SK-N-SH treated with all-trans-retinoic acid at 6 μM for 48 hours (cell line): ENCODE results near the gene TTLL1.

ENCODE experiments used
- ATAC-seq: fragments of 200-7000 bp; cut with Tn5 transposase; 3 replicates; pipeline ENCODE4 v1.9.1; 2020; ENCODE audit warnings: mild to moderate bottlenecking, moderate library complexity
- ARNTL ChIP-seq: fragments of 450-650 bp; formaldehyde crosslinking; IDR thresholded peaks from 2 replicates; pipeline ENCODE4 v1.5.0; 2020; ENCODE audit warnings: low read depth, mild to moderate bottlenecking, moderate library complexity, borderline replicate concordance
- BACH2 ChIP-seq: fragments of 250-450 bp; sonication (Bioruptor Pico); IDR thresholded peaks from 2 replicates; pipeline ENCODE4 v1.9.0; 2021; ENCODE audit warnings: mild to moderate bottlenecking, borderline replicate concordance
- CSDC2 ChIP-seq: fragments of 250-450 bp; sonication (Bioruptor Pico); IDR thresholded peaks from 2 replicates; pipeline ENCODE4 v1.5.0; 2020; ENCODE audit warnings: mild to moderate bottlenecking, moderate library complexity
- ESRRG ChIP-seq: fragments of 250-450 bp; sonication (Bioruptor Pico); IDR thresholded peaks from 2 replicates; pipeline ENCODE4 v1.6.1; 2021; ENCODE audit warnings: mild to moderate bottlenecking
- GLIS3 ChIP-seq: fragments of 250-450 bp; sonication (Bioruptor Pico); IDR thresholded peaks from 2 replicates; pipeline ENCODE4 v1.5.0; 2020; ENCODE audit warnings: mild to moderate bottlenecking, moderate library complexity
- OSR1 ChIP-seq: fragments of 250-450 bp; sonication (Bioruptor Pico); IDR thresholded peaks from 2 replicates; pipeline ENCODE4 v1.8.0; 2022; ENCODE audit warnings: moderate library complexity, mild to moderate bottlenecking, inconsistent platforms
- PPARA ChIP-seq: fragments of 250-450 bp; sonication (Bioruptor Pico); IDR thresholded peaks from 2 replicates; pipeline ENCODE4 v1.5.0; 2020; ENCODE audit warnings: mild to moderate bottlenecking, borderline replicate concordance
- SNAI2 ChIP-seq: fragments of 250-450 bp; sonication (Bioruptor Pico); IDR thresholded peaks from 2 replicates; pipeline ENCODE4 v1.5.0; 2020; ENCODE audit warnings: mild to moderate bottlenecking, moderate library complexity
- TCF4 ChIP-seq: fragments of 250-450 bp; sonication (Bioruptor Pico); IDR thresholded peaks from 2 replicates; pipeline ENCODE4 v1.8.0; 2021; ENCODE audit warnings: mild to moderate bottlenecking, moderate library complexity, borderline replicate concordance
- TOX ChIP-seq: fragments of 250-450 bp; sonication (Bioruptor Pico); IDR thresholded peaks from 2 replicates; pipeline ENCODE4 v1.8.0; 2021; ENCODE audit warnings: mild to moderate bottlenecking, moderate library complexity, borderline replicate concordance
- ZC3H10 ChIP-seq: fragments of 250-450 bp; sonication (Bioruptor Pico); IDR thresholded peaks from 2 replicates; pipeline ENCODE4 v1.5.1; 2021; ENCODE audit warnings: mild to moderate bottlenecking, moderate library complexity
- ZFP30 ChIP-seq: fragments of 450-650 bp; formaldehyde crosslinking; IDR thresholded peaks from 2 replicates; pipeline ENCODE4 v1.5.0; 2022; ENCODE audit warnings: mild to moderate bottlenecking, moderate library complexity
- ZNF8 ChIP-seq: fragments of 450-650 bp; formaldehyde crosslinking; IDR thresholded peaks from 2 replicates; pipeline ENCODE4 v1.5.0; 2020; ENCODE audit warnings: mild to moderate bottlenecking, moderate library complexity
- TF ChIP-seq, protein P1 (sequence below): fragments of 250-450 bp; sonication (Bioruptor Pico); IDR thresholded peaks from 2 replicates; pipeline ENCODE4 v1.8.0; 2020; ENCODE audit warnings: mild to moderate bottlenecking, moderate library complexity, borderline replicate concordance
- TF ChIP-seq, protein P2 (sequence below): fragments of 250-450 bp; sonication (Bioruptor Pico); IDR thresholded peaks from 2 replicates; pipeline ENCODE4 v1.5.1; 2021; ENCODE audit warnings: mild to moderate bottlenecking, moderate library complexity
- TF ChIP-seq, protein P3 (sequence below): fragments of 250-450 bp; sonication (Bioruptor Pico); IDR thresholded peaks from 2 replicates; pipeline ENCODE4 v1.5.0; 2020; ENCODE audit warnings: mild to moderate bottlenecking, moderate library complexity
- TF ChIP-seq, protein P4 (sequence below): fragments of 250-450 bp; sonication (Bioruptor Pico); IDR thresholded peaks from 2 replicates; pipeline ENCODE4 v1.8.0; 2021; ENCODE audit warnings: low read depth, mild to moderate bottlenecking, moderate library complexity, borderline replicate concordance

TTLL1 gene

DNA sequence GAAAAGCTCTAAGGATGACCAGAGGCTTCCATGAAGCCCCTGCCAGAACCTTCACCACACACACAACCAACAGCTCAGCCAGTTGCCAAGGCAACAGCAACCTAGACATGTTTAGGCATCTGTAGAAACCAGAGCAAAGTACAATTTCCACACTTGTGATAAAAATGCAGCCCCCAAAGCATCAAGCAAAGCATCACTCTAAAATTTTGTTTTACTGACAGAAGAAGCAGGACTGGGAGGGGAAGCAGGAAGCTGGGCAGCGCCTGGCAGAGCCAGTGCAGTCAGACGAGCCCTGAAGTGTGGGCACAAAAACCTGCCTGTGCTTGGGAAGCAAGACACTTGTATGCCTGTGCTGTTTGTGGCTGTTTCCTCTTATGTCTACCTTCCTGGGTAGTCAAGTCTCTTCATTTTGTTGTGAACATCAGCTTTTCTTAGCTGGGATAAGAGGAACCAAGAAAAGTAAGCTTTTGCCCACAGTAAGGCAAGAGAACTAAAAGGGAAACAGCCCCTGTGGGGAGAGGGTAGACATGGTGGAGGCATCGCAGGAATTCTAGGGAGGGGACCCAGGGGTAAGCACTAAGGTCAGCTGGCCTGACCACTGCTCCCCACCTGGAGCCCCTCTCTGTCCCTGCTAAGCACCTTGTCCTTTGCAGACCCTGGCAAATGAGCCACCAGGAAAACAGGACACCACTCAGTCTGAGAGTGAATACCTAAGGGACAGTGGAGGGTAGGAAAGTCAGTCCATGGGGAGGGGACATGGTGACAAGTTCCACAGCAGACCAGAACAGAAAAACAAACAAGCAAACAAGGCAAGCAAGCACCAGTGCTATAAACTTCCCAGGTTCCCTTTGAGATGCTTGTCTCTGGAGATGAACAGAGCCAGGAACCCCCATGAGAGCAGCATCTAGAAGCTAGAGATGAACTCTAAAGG is 87.7 kb downstream of the TTLL1 start:
- ATAC-seq, result peak; percentile 36

DNA sequence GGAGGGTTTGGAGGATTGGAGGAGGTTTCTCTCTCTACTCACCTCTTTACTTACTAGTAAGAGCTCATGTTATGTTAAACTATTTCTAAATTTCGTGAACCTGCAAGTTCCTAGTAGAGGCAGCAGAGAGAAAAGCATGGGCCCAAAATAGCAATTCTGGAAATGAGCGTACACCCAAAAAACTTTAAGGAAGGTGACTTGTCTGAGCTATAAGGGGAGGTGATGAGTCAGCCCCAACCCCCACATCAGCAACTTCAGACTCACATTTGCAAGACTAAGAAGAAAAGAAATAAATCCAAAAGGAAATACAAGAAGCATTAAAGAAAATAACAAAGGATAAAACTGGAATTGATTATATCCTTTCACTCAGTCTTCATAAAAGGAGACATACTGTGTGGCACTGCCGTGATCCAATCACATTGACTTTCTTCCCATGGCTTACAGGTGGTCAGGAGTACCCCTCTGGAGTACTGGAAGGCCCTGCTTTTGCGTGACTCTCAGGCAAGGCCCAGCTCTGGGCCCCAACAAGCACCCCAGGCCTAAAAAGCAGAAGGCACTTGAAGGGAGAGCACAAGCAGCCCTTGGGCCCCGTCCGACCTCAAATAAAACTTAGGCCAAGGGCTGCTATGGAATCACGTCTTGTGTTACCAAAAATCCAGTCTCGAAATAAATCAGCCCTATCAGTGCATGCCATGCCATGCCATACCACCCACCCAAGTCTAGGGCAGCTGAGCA is 88.6 kb downstream of the TTLL1 start:
- TF ChIP-seq, protein P1, sequence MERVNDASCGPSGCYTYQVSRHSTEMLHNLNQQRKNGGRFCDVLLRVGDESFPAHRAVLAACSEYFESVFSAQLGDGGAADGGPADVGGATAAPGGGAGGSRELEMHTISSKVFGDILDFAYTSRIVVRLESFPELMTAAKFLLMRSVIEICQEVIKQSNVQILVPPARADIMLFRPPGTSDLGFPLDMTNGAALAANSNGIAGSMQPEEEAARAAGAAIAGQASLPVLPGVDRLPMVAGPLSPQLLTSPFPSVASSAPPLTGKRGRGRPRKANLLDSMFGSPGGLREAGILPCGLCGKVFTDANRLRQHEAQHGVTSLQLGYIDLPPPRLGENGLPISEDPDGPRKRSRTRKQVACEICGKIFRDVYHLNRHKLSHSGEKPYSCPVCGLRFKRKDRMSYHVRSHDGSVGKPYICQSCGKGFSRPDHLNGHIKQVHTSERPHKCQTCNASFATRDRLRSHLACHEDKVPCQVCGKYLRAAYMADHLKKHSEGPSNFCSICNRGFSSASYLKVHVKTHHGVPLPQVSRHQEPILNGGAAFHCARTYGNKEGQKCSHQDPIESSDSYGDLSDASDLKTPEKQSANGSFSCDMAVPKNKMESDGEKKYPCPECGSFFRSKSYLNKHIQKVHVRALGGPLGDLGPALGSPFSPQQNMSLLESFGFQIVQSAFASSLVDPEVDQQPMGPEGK (CRISPR knock-in tag), result no peak
- no peak for TF ChIP-seq PPARA (CRISPR knock-in tag)
- TF ChIP-seq, protein P2, sequence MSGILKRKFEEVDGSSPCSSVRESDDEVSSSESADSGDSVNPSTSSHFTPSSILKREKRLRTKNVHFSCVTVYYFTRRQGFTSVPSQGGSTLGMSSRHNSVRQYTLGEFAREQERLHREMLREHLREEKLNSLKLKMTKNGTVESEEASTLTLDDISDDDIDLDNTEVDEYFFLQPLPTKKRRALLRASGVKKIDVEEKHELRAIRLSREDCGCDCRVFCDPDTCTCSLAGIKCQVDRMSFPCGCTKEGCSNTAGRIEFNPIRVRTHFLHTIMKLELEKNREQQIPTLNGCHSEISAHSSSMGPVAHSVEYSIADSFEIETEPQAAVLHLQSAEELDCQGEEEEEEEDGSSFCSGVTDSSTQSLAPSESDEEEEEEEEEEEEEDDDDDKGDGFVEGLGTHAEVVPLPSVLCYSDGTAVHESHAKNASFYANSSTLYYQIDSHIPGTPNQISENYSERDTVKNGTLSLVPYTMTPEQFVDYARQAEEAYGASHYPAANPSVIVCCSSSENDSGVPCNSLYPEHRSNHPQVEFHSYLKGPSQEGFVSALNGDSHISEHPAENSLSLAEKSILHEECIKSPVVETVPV (CRISPR knock-in tag), result no peak
- TF ChIP-seq ESRRG (CRISPR knock-in tag), result no peak
- TF ChIP-seq ZFP30 (CRISPR knock-in tag), result no peak
- TF ChIP-seq BACH2 (CRISPR knock-in tag), result no peak
- TF ChIP-seq, protein P3, sequence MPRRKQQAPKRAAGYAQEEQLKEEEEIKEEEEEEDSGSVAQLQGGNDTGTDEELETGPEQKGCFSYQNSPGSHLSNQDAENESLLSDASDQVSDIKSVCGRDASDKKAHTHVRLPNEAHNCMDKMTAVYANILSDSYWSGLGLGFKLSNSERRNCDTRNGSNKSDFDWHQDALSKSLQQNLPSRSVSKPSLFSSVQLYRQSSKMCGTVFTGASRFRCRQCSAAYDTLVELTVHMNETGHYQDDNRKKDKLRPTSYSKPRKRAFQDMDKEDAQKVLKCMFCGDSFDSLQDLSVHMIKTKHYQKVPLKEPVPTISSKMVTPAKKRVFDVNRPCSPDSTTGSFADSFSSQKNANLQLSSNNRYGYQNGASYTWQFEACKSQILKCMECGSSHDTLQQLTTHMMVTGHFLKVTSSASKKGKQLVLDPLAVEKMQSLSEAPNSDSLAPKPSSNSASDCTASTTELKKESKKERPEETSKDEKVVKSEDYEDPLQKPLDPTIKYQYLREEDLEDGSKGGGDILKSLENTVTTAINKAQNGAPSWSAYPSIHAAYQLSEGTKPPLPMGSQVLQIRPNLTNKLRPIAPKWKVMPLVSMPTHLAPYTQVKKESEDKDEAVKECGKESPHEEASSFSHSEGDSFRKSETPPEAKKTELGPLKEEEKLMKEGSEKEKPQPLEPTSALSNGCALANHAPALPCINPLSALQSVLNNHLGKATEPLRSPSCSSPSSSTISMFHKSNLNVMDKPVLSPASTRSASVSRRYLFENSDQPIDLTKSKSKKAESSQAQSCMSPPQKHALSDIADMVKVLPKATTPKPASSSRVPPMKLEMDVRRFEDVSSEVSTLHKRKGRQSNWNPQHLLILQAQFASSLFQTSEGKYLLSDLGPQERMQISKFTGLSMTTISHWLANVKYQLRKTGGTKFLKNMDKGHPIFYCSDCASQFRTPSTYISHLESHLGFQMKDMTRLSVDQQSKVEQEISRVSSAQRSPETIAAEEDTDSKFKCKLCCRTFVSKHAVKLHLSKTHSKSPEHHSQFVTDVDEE (CRISPR knock-in tag), result no peak
- TF ChIP-seq ZC3H10 (CRISPR knock-in tag), result no peak
- no peak for TF ChIP-seq ARNTL
- no peak for TF ChIP-seq OSR1
- TF ChIP-seq CSDC2, result no peak
- TF ChIP-seq TCF4, result no peak
- TF ChIP-seq, protein P4, sequence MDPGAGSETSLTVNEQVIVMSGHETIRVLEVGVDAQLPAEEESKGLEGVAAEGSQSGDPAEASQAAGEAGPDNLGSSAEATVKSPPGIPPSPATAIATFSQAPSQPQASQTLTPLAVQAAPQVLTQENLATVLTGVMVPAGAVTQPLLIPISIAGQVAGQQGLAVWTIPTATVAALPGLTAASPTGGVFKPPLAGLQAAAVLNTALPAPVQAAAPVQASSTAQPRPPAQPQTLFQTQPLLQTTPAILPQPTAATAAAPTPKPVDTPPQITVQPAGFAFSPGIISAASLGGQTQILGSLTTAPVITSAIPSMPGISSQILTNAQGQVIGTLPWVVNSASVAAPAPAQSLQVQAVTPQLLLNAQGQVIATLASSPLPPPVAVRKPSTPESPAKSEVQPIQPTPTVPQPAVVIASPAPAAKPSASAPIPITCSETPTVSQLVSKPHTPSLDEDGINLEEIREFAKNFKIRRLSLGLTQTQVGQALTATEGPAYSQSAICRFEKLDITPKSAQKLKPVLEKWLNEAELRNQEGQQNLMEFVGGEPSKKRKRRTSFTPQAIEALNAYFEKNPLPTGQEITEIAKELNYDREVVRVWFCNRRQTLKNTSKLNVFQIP, result no peak
- TF ChIP-seq ZNF8, result no peak
- no peak for ATAC-seq

More for the DNA sequence above, 87.7 kb downstream of the TTLL1 start:
- TF ChIP-seq ZNF8 (no peak), TCF4 (no peak), TOX (CRISPR knock-in tag) (no peak), ZFP30 (CRISPR knock-in tag) (no peak), ARNTL (no peak), GLIS3 (CRISPR knock-in tag) (no peak), OSR1 (no peak), CSDC2 (no peak), ZC3H10 (CRISPR knock-in tag) (no peak), SNAI2 (CRISPR knock-in tag) (no peak)
- TF ChIP-seq, protein P1 (CRISPR knock-in tag), result no peak
- TF ChIP-seq, all 23 proteins: peak for 0

DNA sequence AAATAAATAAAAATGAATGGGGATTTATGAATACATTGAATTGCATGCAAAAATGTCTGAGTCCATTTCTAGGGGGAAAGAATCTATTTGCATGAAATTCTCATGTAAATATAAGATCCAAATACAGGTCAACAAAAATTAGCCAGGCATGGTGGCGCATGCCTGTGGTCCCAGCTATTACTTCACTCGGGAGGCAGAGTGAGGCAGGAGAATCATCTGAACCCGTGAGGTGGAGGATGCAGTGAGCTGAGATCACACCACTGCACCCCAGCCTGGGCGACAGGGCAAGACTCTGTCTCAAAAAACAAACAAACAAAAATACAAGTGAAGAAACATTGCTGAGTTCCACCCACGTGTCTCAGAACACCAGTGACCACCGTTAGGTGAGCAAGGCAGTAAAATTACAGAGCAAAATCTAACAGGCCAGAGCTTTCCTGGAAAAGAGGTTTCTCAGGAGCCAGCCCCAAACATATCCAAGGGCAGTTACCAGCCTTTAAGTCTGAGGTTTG is 91.6 kb downstream of the TTLL1 start:
- TF ChIP-seq CSDC2 (no peak), TCF4 (no peak), OSR1 (no peak), TOX (CRISPR knock-in tag) (no peak), ZFP30 (CRISPR knock-in tag) (no peak), PPARA (CRISPR knock-in tag) (no peak), ESRRG (CRISPR knock-in tag) (no peak), SNAI2 (CRISPR knock-in tag) (no peak)
- TF ChIP-seq, protein P4, result no peak
- TF ChIP-seq, protein P1 (CRISPR knock-in tag), result no peak
- ATAC-seq, result no peak
